ENCODE measurements around the gene SORCS2. TPM values are rescaled to one million over a fixed set of nuclear protein-coding genes. Genes with fewer than 3 reads are reported as not detected.
"Not testable (repeated sequence)": the region's sequence is repeated elsewhere in the genome, so short reads cannot be mapped to it uniquely, and the experiment has no call there.

The SORCS2 gene
- total RNA-seq, 2 experiments from 2014 or later, result 0.07 to 0.15 TPM

GRCh38 chr4:7591409-7592053, 399.2 kb downstream of the SORCS2 start:
- intact Hi-C loops (cut with micrococcal nuclease), result no loop called here
- no peak for DNase-seq
- Mint-ChIP-seq H3K36me3 (ENCODE audit: low read depth) (no peaks in the 10 kb centered on the region), H3K27me3 (ENCODE audit: low read depth) (peaks cover 20% of the 10 kb centered on the region), H3K27ac (no peak overlapping the region), H3K9me3 (no peaks in the 10 kb centered on the region), H3K4me1 (ENCODE audit: low read depth) (no peaks in the 10 kb centered on the region), H3K4me3 (no peak overlapping the region)
- CTCF ChIA-PET, result interaction anchor here (1.2 kb wide), 1 partner anchor 213 kb away, joined by 3 read pairs; no protein-coding TSS in a partner anchor

- Mint-ChIP-seq H3K27me3 (ENCODE audit: low read depth) (peaks cover 13% of the 10 kb centered on the region), H3K36me3 (ENCODE audit: low read depth) (no peaks in the 10 kb centered on the region), H3K27ac (no peak overlapping the region), H3K4me3 (no peak overlapping the region), H3K9me3 (no peaks in the 10 kb centered on the region), H3K4me1 (ENCODE audit: low read depth) (no peaks in the 10 kb centered on the region)
- no peak for DNase-seq
- intact Hi-C loops (cut with micrococcal nuclease), result no loop called here
- CTCF ChIA-PET, result no interaction called here
Measured at GRCh38 chr4:7593646-7594412, 401.5 kb downstream of the SORCS2 start.

GRCh38 chr4:7595934-7596461, 403.7 kb downstream of the SORCS2 start:
- Mint-ChIP-seq H3K27ac (no peak overlapping the region), H3K4me1 (ENCODE audit: low read depth) (no peaks in the 10 kb centered on the region), H3K27me3 (ENCODE audit: low read depth) (peaks cover 12% of the 10 kb centered on the region), H3K36me3 (ENCODE audit: low read depth) (no peaks in the 10 kb centered on the region), H3K4me3 (no peak overlapping the region), H3K9me3 (no peaks in the 10 kb centered on the region)
- CTCF ChIA-PET, result no interaction called here
- DNase-seq, result no peak
- intact Hi-C loops (cut with micrococcal nuclease), result no loop called here

- intact Hi-C loops (cut with micrococcal nuclease), result no loop called here
- H3K36me3 Mint-ChIP-seq (ENCODE audit: low read depth), result no peaks in the 10 kb centered on the region
- DNase-seq, result no peak
- no peaks in the 10 kb centered on the region for H3K9me3 Mint-ChIP-seq
- H3K4me1 Mint-ChIP-seq (ENCODE audit: low read depth), result no peaks in the 10 kb centered on the region
- H3K27me3 Mint-ChIP-seq (ENCODE audit: low read depth), result peaks cover 12% of the 10 kb centered on the region
- no peak overlapping the region for H3K27ac Mint-ChIP-seq
- CTCF ChIA-PET, result no interaction called here
- no peak overlapping the region for H3K4me3 Mint-ChIP-seq
Measured at GRCh38 chr4:7596918-7597606, 404.7 kb downstream of the SORCS2 start.

GRCh38 chr4:7598939-7599790, 406.8 kb downstream of the SORCS2 start:
- peaks cover 8% of the 10 kb centered on the region for H3K9me3 Mint-ChIP-seq

GRCh38 chr4:7600247-7600646, 407.9 kb downstream of the SORCS2 start:
- H3K4me3 Mint-ChIP-seq, result no peak overlapping the region
- no peak for DNase-seq
- H3K9me3 Mint-ChIP-seq, result peaks cover 8% of the 10 kb centered on the region
- H3K36me3 Mint-ChIP-seq (ENCODE audit: low read depth), result no peaks in the 10 kb centered on the region
- CTCF ChIA-PET, result no interaction called here
- intact Hi-C loops (cut with micrococcal nuclease), result no loop called here
- H3K4me1 Mint-ChIP-seq (ENCODE audit: low read depth), result no peaks in the 10 kb centered on the region
- peaks cover 9% of the 10 kb centered on the region for H3K27me3 Mint-ChIP-seq (ENCODE audit: low read depth)
- no peak overlapping the region for H3K27ac Mint-ChIP-seq

More at GRCh38 chr4:7598939-7599790, 406.8 kb downstream of the SORCS2 start:
- Mint-ChIP-seq H3K36me3 (ENCODE audit: low read depth) (no peaks in the 10 kb centered on the region), H3K27ac (no peak overlapping the region), H3K27me3 (ENCODE audit: low read depth) (peaks cover 12% of the 10 kb centered on the region), H3K4me3 (no peak overlapping the region), H3K4me1 (ENCODE audit: low read depth) (no peaks in the 10 kb centered on the region)
- intact Hi-C loops (cut with micrococcal nuclease), result no loop called here
- no peak for DNase-seq
- CTCF ChIA-PET, result no interaction called here

GRCh38 chr4:7602166-7602565, 409.8 kb downstream of the SORCS2 start:
- CTCF ChIA-PET; H3K4me1 Mint-ChIP-seq (ENCODE audit: low read depth); DNase-seq; H3K27me3 Mint-ChIP-seq (ENCODE audit: low read depth); H3K9me3 Mint-ChIP-seq; H3K4me3 Mint-ChIP-seq; H3K36me3 Mint-ChIP-seq (ENCODE audit: low read depth); H3K27ac Mint-ChIP-seq; intact Hi-C loops (cut with micrococcal nuclease): not testable (repeated sequence)

GRCh38 chr4:7607156-7607910, 415.0 kb downstream of the SORCS2 start:
- CTCF ChIA-PET, result no interaction called here
- H3K4me3 Mint-ChIP-seq, result no peak overlapping the region
- no peak for DNase-seq
- no peaks in the 10 kb centered on the region for H3K4me1 Mint-ChIP-seq (ENCODE audit: low read depth)
- no peak overlapping the region for H3K27ac Mint-ChIP-seq
- no peaks in the 10 kb centered on the region for H3K36me3 Mint-ChIP-seq (ENCODE audit: low read depth)
- peaks cover 8% of the 10 kb centered on the region for H3K9me3 Mint-ChIP-seq
- H3K27me3 Mint-ChIP-seq (ENCODE audit: low read depth), result no peaks in the 10 kb centered on the region
- intact Hi-C loops (cut with micrococcal nuclease), result no loop called here

GRCh38 chr4:7608046-7608445, 415.7 kb downstream of the SORCS2 start:
- H3K27me3 Mint-ChIP-seq (ENCODE audit: low read depth), result no peaks in the 10 kb centered on the region
- DNase-seq, result no peak
- H3K4me1 Mint-ChIP-seq (ENCODE audit: low read depth), result no peaks in the 10 kb centered on the region
- no peaks in the 10 kb centered on the region for H3K36me3 Mint-ChIP-seq (ENCODE audit: low read depth)
- no peak overlapping the region for H3K4me3 Mint-ChIP-seq
- H3K9me3 Mint-ChIP-seq, result peaks cover 8% of the 10 kb centered on the region
- no peak overlapping the region for H3K27ac Mint-ChIP-seq
- intact Hi-C loops (cut with micrococcal nuclease), result no loop called here
- CTCF ChIA-PET, result no interaction called here

- intact Hi-C loops (cut with micrococcal nuclease), result no loop called here
- no peaks in the 10 kb centered on the region for H3K4me1 Mint-ChIP-seq (ENCODE audit: low read depth)
- no peaks in the 10 kb centered on the region for H3K9me3 Mint-ChIP-seq
- DNase-seq, result no peak
- CTCF ChIA-PET, result no interaction called here
- H3K4me3 Mint-ChIP-seq, result no peak overlapping the region
- no peaks in the 10 kb centered on the region for H3K27me3 Mint-ChIP-seq (ENCODE audit: low read depth)
- H3K27ac Mint-ChIP-seq, result no peak overlapping the region
- H3K36me3 Mint-ChIP-seq (ENCODE audit: low read depth), result no peaks in the 10 kb centered on the region
Measured at GRCh38 chr4:7609316-7609715, 417.0 kb downstream of the SORCS2 start.

- intact Hi-C loops (cut with micrococcal nuclease), result no loop called here
- no peaks in the 10 kb centered on the region for H3K36me3 Mint-ChIP-seq (ENCODE audit: low read depth)
- H3K4me3 Mint-ChIP-seq, result no peak overlapping the region
- no peak for DNase-seq
- H3K4me1 Mint-ChIP-seq (ENCODE audit: low read depth), result no peaks in the 10 kb centered on the region
- no peaks in the 10 kb centered on the region for H3K9me3 Mint-ChIP-seq
- no peaks in the 10 kb centered on the region for H3K27me3 Mint-ChIP-seq (ENCODE audit: low read depth)
- CTCF ChIA-PET, result no interaction called here
- H3K27ac Mint-ChIP-seq, result no peak overlapping the region
Measured at GRCh38 chr4:7610022-7610670, 417.8 kb downstream of the SORCS2 start.
